ENCODE data around the gene SCN9A.

The SCN9A gene

GRCh38 chr2:166373105-166373504, 2.6 kb downstream of the SCN9A start:
- H4K20me1 ChIP-seq (ENCODE audit: insufficient read depth, low read length), result no peaks in the 10 kb centered on the region
- no peak overlapping the region for H3K4me2 ChIP-seq (ENCODE audit: low read length)
- H3K9ac ChIP-seq (ENCODE audit: low read length), result no peak overlapping the region
- no peaks in the 10 kb centered on the region for H3K79me2 ChIP-seq (ENCODE audit: insufficient read depth, low read length)
- no peaks in the 10 kb centered on the region for H3F3A ChIP-seq (ENCODE audit: insufficient read depth, low read length)
- H3K27ac ChIP-seq (ENCODE audit: low read depth, low read length, poor library complexity, severe bottlenecking), result no peak overlapping the region
- H2AFZ ChIP-seq (ENCODE audit: low read length), result no peak overlapping the region
- no peaks in the 10 kb centered on the region for H3K27me3 ChIP-seq (ENCODE audit: insufficient read depth, low read length)
- H3K36me3 ChIP-seq (ENCODE audit: insufficient read depth, low read length), result no peaks in the 10 kb centered on the region
- no peaks in the 10 kb centered on the region for H3K9me3 ChIP-seq (ENCODE audit: low read length)
- H3K4me3 ChIP-seq (ENCODE audit: low read depth, low read length, poor library complexity, severe bottlenecking), result no peak overlapping the region
- no peak for TF ChIP-seq CTCF (IDR thresholded peaks at IDR 0.05; ENCODE audit: low read length)
- TF ChIP-seq EZH2 (IDR thresholded peaks at IDR 0.05; ENCODE audit: borderline replicate concordance, low read length), result no peak
- H3K4me1 ChIP-seq (ENCODE audit: insufficient read depth, low read length, severe bottlenecking), result no peaks in the 10 kb centered on the region
- no peaks in the 10 kb centered on the region for H3K9me2 ChIP-seq (ENCODE audit: low read depth, low read length)

GRCh38 chr2:166372046-166372445, 3.7 kb downstream of the SCN9A start:
- H3K9me2 ChIP-seq (ENCODE audit: low read depth, low read length), result no peaks in the 10 kb centered on the region
- H3K9me3 ChIP-seq (ENCODE audit: low read length), result no peaks in the 10 kb centered on the region
- H3K27ac ChIP-seq (ENCODE audit: low read depth, low read length, poor library complexity, severe bottlenecking), result no peak overlapping the region
- H3K79me2 ChIP-seq (ENCODE audit: insufficient read depth, low read length), result no peaks in the 10 kb centered on the region
- no peaks in the 10 kb centered on the region for H3F3A ChIP-seq (ENCODE audit: insufficient read depth, low read length)
- H3K4me1 ChIP-seq (ENCODE audit: insufficient read depth, low read length, severe bottlenecking), result no peaks in the 10 kb centered on the region
- no peak overlapping the region for H3K9ac ChIP-seq (ENCODE audit: low read length)
- H3K4me3 ChIP-seq (ENCODE audit: low read depth, low read length, poor library complexity, severe bottlenecking), result no peak overlapping the region
- no peak overlapping the region for H2AFZ ChIP-seq (ENCODE audit: low read length)
- H3K4me2 ChIP-seq (ENCODE audit: low read length), result no peak overlapping the region
- TF ChIP-seq CTCF (IDR thresholded peaks at IDR 0.05; ENCODE audit: low read length), result no peak
- no peak for TF ChIP-seq EZH2 (IDR thresholded peaks at IDR 0.05; ENCODE audit: borderline replicate concordance, low read length)
- H3K36me3 ChIP-seq (ENCODE audit: insufficient read depth, low read length), result no peaks in the 10 kb centered on the region
- no peaks in the 10 kb centered on the region for H3K27me3 ChIP-seq (ENCODE audit: insufficient read depth, low read length)
- H4K20me1 ChIP-seq (ENCODE audit: insufficient read depth, low read length), result no peaks in the 10 kb centered on the region

GRCh38 chr2:166365803-166366420, 9.8 kb downstream of the SCN9A start:
- Histone ChIP-seq H3K4me2 (ENCODE audit: low read length) (no peak overlapping the region), H3K79me2 (ENCODE audit: insufficient read depth, low read length) (no peaks in the 10 kb centered on the region), H3K4me1 (ENCODE audit: insufficient read depth, low read length, severe bottlenecking) (no peaks in the 10 kb centered on the region), H3K9ac (ENCODE audit: low read length) (no peak overlapping the region), H3F3A (ENCODE audit: insufficient read depth, low read length) (no peaks in the 10 kb centered on the region), H3K4me3 (ENCODE audit: low read depth, low read length, poor library complexity, severe bottlenecking) (no peak overlapping the region), H3K36me3 (ENCODE audit: insufficient read depth, low read length) (no peaks in the 10 kb centered on the region), H3K9me2 (ENCODE audit: low read depth, low read length) (no peaks in the 10 kb centered on the region), H3K27ac (ENCODE audit: low read depth, low read length, poor library complexity, severe bottlenecking) (no peak overlapping the region), H3K27me3 (ENCODE audit: insufficient read depth, low read length) (no peaks in the 10 kb centered on the region), H2AFZ (ENCODE audit: low read length) (no peak overlapping the region), H3K9me3 (ENCODE audit: low read length) (no peaks in the 10 kb centered on the region), H4K20me1 (ENCODE audit: insufficient read depth, low read length) (no peaks in the 10 kb centered on the region)
- TF ChIP-seq CTCF (IDR thresholded peaks at IDR 0.05; ENCODE audit: low read length), result no peak
- no peak for TF ChIP-seq EZH2 (IDR thresholded peaks at IDR 0.05; ENCODE audit: borderline replicate concordance, low read length)
